Smooth muscle cell of bladder (primary cell): ENCODE measurements around the gene WDR82. TPM values are rescaled to one million over a fixed set of nuclear protein-coding genes. Genes with fewer than 3 reads are reported as not detected.

Source experiments
- total RNA-seq: library from RNA; depleted of rRNA; stranded (reverse); fragments of >200 nt; gene quantifications from 2 replicates; pipeline ENCODE4 v1.2.3, GENCODE V29; 2014

Gene WDR82, protein sequence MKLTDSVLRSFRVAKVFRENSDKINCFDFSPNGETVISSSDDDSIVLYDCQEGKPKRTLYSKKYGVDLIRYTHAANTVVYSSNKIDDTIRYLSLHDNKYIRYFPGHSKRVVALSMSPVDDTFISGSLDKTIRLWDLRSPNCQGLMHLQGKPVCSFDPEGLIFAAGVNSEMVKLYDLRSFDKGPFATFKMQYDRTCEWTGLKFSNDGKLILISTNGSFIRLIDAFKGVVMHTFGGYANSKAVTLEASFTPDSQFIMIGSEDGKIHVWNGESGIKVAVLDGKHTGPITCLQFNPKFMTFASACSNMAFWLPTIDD
- total RNA-seq = 53.8 and 66.6 TPM in 2 replicates

GRCh38 chr3:52278510-52279069 is at the start of gene WDR82:
Gene WDR82, minus strand, starts transcription at chr3:52278649. Its CDS starts 288 bp downstream, at chr3:52278361.

GRCh38 chr3:52315977-52316764 is 37.7 kb upstream of the WDR82 start, which contains the start of gene DNAH1:
Gene DNAH1, plus strand, starts transcription at chr3:52316319. Its CDS starts 6,124 bp downstream, at chr3:52322443.

GRCh38 chr3:52245322-52246263 is 32.9 kb downstream of the WDR82 start, which contains the start of gene PPM1M:
Gene PPM1M, plus strand, starts transcription at chr3:52245759. Its CDS starts 66 bp downstream, at chr3:52245825.

DNA sequence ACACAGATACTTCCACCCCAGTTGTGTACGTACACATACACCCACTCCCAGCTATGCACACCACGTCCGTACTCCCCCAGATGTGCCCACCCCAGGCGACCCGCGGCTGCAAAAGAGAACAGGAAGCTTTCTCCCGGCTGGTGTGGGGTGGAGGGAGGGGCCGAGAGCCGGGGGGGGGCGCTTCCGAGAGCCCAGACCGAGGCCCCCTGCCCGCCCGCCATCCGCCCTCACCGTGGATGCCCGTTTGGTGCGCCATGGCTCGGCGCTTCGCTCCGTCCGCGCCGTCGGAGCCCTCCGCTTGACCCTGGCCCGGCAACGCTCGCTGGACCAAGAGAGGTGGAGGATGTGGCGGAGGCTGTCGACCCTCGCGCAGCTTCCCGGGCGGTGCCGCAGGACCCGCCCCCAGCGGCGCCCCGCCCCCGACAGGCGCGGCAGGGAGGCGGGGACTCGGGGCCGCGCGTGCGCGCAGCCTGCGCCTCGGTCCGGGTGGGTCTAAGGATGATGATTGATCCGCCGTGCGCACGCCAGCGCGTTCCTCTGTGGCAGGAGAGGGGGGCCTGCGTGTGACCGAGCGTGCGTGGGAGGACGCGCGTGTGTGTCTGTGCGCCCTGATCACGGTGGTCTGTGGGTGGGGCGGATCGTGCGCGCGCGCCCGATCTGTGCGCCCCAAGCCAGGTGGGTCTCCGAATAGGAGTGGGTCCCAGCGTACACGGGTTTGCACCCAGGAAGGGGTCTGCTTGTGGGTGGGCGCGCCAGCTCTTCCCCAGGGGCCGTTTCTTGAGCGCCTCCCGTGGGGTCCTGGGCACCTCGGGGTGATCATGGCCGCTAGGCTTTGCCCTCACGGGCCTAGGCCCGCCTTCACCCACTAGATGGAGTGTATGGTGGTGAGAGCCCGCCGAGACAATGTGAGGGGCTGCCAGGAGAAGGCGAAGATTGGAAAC is 39.4 kb downstream of the WDR82 start, which contains the start of gene TWF2:
Gene TWF2 (minus strand): TSS at position 398 of the 941 bp plus-strand sequence. CDS start 142 bp downstream, at position 256.

GRCh38 chr3:52225452-52226228 is 52.8 kb downstream of the WDR82 start, which contains the start of gene TLR9:
Gene TLR9, minus strand, starts transcription at chr3:52225645. Its CDS starts 116 bp downstream, at chr3:52225529.

Other genes starting within 250 kb of the WDR82 start
- 4.1 and 5.8 TPM in 2 replicates for gene DUSP7, start 222.1 kb downstream of the WDR82 start, total RNA-seq
- gene POC1A, start 124.2 kb downstream of the WDR82 start, total RNA-seq = 3.8 and 4.6 TPM in 2 replicates
- 38.2 and 44.9 TPM in 2 replicates for gene ALAS1, start 80.5 kb downstream of the WDR82 start, total RNA-seq
- gene TLR9, start 53.0 kb downstream of the WDR82 start, total RNA-seq = under 0.01 TPM in 1 of 2 replicates, not detected in the other
- gene TWF2, start 39.5 kb downstream of the WDR82 start, total RNA-seq = 62.7 and 92.0 TPM in 2 replicates
- gene PPM1M, start 32.9 kb downstream of the WDR82 start, total RNA-seq = 21.0 and 26.8 TPM in 2 replicates
- gene GLYCTK, start 9.2 kb upstream of the WDR82 start, total RNA-seq = 4.3 and 9.4 TPM in 2 replicates
- 1.7 and 2.6 TPM in 2 replicates for gene DNAH1, start 37.7 kb upstream of the WDR82 start, total RNA-seq
- gene BAP1, start 131.4 kb upstream of the WDR82 start, total RNA-seq = 54.3 and 66.2 TPM in 2 replicates
- gene PHF7, start 132.0 kb upstream of the WDR82 start, total RNA-seq = 3.0 and 3.6 TPM in 2 replicates
- under 0.01 TPM in 2 replicates for gene SEMA3G, start 166.5 kb upstream of the WDR82 start, total RNA-seq
- 1.00 and 1.8 TPM in 2 replicates for gene TNNC1, start 175.4 kb upstream of the WDR82 start, total RNA-seq
- 53.8 and 76.9 TPM in 2 replicates for gene NISCH, start 177.0 kb upstream of the WDR82 start, total RNA-seq
- gene STAB1, start 216.7 kb upstream of the WDR82 start, total RNA-seq = 0.57 and 4.5 TPM in 2 replicates